MM.1S (cell line): ENCODE measurements around the gene SDK1.

ENCODE experiments used
- EZH2 ChIP-seq: fragments of 300-600 bp; sonication (generic); optimal IDR thresholded peaks from 2 replicates; pipeline ENCODE3; 2017; ENCODE audit warnings: low read depth, mild to moderate bottlenecking, antibody characterized with exemption, low read length, mixed read lengths
- TF ChIP-seq, protein P1 (sequence below): fragments of 300-600 bp; sonication (generic); IDR thresholded peaks from 2 replicates; pipeline ENCODE4 v1.5.1; 2016; ENCODE audit warnings: antibody characterized with exemption, low read length, mixed read lengths

DNA sequence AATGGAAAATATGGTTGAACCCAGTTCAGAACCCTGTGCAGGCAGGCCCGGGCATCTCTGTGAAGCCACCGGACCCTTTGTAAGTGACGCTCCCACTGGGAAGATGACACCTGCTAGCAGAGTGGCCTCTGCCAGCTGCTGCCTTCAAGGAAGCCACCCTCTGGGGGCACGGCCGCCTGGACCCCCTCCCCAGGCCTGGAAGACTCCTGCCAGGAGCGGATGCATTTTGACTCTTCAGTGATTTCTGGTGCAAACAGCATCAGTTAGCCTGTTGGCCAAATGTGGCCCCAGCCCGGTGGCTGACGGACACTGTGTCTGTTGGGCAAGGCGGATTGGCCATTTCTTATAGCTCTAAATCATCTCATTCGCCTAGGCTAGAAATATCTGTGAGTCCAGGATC lies 867.0 kb downstream of the SDK1 start:
- TF ChIP-seq, protein P1, sequence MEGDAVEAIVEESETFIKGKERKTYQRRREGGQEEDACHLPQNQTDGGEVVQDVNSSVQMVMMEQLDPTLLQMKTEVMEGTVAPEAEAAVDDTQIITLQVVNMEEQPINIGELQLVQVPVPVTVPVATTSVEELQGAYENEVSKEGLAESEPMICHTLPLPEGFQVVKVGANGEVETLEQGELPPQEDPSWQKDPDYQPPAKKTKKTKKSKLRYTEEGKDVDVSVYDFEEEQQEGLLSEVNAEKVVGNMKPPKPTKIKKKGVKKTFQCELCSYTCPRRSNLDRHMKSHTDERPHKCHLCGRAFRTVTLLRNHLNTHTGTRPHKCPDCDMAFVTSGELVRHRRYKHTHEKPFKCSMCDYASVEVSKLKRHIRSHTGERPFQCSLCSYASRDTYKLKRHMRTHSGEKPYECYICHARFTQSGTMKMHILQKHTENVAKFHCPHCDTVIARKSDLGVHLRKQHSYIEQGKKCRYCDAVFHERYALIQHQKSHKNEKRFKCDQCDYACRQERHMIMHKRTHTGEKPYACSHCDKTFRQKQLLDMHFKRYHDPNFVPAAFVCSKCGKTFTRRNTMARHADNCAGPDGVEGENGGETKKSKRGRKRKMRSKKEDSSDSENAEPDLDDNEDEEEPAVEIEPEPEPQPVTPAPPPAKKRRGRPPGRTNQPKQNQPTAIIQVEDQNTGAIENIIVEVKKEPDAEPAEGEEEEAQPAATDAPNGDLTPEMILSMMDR, result no peak
- no peak for TF ChIP-seq EZH2
